OCI-LY3 (cell line): Measurements from ENCODE around the gene ERGIC1.

Experiments
- EZH2phosphoT487 ChIP-seq: fragments of 200-600 bp; shearing (Covaris generic); IDR thresholded peaks from 2 replicates; pipeline ENCODE4 v1.6.1; 2018; ENCODE audit warnings: antibody characterized with exemption, mixed run types, low read depth
- TF ChIP-seq, protein P1 (sequence below): fragments of 200-600, 300-600 bp; sonication (generic); IDR thresholded peaks from 2 replicates; pipeline ENCODE4 v1.5.1; 2014; ENCODE audit warnings: antibody characterized with exemption, low read length, low read depth

DNA sequence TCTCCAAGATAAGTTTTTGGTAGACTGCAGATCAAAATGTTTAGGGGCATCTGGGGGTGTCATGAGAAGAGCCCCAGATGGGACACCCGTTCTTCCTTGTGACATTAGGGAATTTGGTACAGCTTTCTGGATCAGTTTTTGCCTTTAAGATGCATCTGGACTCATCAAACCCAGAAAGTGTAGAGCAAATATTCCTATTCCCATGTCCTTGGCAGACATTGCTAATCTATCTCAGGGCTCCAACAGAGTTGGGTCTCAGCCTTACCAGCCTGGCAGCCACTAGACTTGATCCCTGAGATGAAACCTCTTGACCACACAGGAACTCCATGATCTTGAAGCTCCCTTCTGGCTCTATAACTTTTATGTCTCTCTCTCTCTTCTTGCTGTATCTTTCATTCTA is 35.6 kb downstream of the ERGIC1 start:
- TF ChIP-seq, protein P1, sequence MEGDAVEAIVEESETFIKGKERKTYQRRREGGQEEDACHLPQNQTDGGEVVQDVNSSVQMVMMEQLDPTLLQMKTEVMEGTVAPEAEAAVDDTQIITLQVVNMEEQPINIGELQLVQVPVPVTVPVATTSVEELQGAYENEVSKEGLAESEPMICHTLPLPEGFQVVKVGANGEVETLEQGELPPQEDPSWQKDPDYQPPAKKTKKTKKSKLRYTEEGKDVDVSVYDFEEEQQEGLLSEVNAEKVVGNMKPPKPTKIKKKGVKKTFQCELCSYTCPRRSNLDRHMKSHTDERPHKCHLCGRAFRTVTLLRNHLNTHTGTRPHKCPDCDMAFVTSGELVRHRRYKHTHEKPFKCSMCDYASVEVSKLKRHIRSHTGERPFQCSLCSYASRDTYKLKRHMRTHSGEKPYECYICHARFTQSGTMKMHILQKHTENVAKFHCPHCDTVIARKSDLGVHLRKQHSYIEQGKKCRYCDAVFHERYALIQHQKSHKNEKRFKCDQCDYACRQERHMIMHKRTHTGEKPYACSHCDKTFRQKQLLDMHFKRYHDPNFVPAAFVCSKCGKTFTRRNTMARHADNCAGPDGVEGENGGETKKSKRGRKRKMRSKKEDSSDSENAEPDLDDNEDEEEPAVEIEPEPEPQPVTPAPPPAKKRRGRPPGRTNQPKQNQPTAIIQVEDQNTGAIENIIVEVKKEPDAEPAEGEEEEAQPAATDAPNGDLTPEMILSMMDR, result no peak
- TF ChIP-seq EZH2phosphoT487, result no peak
